HG03442 (cell line): ENCODE data around the gene IQCK.
A peak's percentile ranks its signal among the peaks of the same experiment; 100 is the strongest.

Source experiments
- ATAC-seq: cut with Tn5 transposase; IDR thresholded peaks from one replicate; pipeline ENCODE4 v1.9.1; 2021; ENCODE audit warnings: mild to moderate bottlenecking, moderate library complexity; ENCODE audit not compliant: unreplicated experiment

The IQCK gene

GRCh38 chr16:19881783-19882182 lies 163.7 kb downstream of the IQCK start:
- no peak for ATAC-seq

GRCh38 chr16:19882186-19882585 lies 164.1 kb downstream of the IQCK start:
- no peak for ATAC-seq

- no peak for ATAC-seq
Measured at GRCh38 chr16:19882646-19883045, 164.6 kb downstream of the IQCK start.

GRCh38 chr16:19883296-19883965 lies 165.4 kb downstream of the IQCK start:
- ATAC-seq, result no peak

GRCh38 chr16:19883966-19884485 lies 166.0 kb downstream of the IQCK start:
- no peak for ATAC-seq

- no peak for ATAC-seq
Measured at GRCh38 chr16:19884611-19885450, 166.8 kb downstream of the IQCK start, which contains the start of gene GPRC5B. Gene GPRC5B, minus strand, starts transcription at chr16:19884848. Its CDS starts 12,003 bp downstream, at chr16:19872845.

GRCh38 chr16:19885451-19886072 lies 167.5 kb downstream of the IQCK start:
- ATAC-seq, result no peak

GRCh38 chr16:19886073-19886941 lies 168.2 kb downstream of the IQCK start:
- no peak for ATAC-seq

GRCh38 chr16:19888834-19889233 lies 170.8 kb downstream of the IQCK start:
- no peak for ATAC-seq

- ATAC-seq, result no peak
Measured at GRCh38 chr16:19890901-19891300, 172.8 kb downstream of the IQCK start.

GRCh38 chr16:19892902-19893301 lies 174.8 kb downstream of the IQCK start:
- ATAC-seq, result no peak

- ATAC-seq, result no peak
Measured at GRCh38 chr16:19894586-19894985, 176.5 kb downstream of the IQCK start.

GRCh38 chr16:19896951-19897350 lies 178.9 kb downstream of the IQCK start:
- no peak for ATAC-seq

- ATAC-seq, result no peak
Measured at GRCh38 chr16:19898166-19898565, 180.1 kb downstream of the IQCK start.

- ATAC-seq, result no peak
Measured at GRCh38 chr16:19898924-19899604, 181.0 kb downstream of the IQCK start.

- no peak for ATAC-seq
Measured at GRCh38 chr16:19899605-19899955, 181.5 kb downstream of the IQCK start.

GRCh38 chr16:19901164-19901563 lies 183.1 kb downstream of the IQCK start:
- no peak for ATAC-seq

- ATAC-seq, result peak; percentile 74
Measured at GRCh38 chr16:19907161-19907992, 189.3 kb downstream of the IQCK start.
